ENCODE measurements around the gene COL9A2. TPM values are rescaled to one million over a fixed set of nuclear protein-coding genes. Genes with fewer than 3 reads are reported as not detected.

The COL9A2 gene
- polyA plus RNA-seq, 4 donors, result 19.2 to 39.4 (median 30.2) TPM

GRCh38 chr1:40305451-40305850 is 11.6 kb downstream of the COL9A2 start:
- DNase-seq (ENCODE audit: low read depth in 4 of 4, low spot score in 2 of 4), result no peak

- DNase-seq (ENCODE audit: low read depth in 4 of 4, low spot score in 2 of 4), result no peak
These were observed 13.3 kb downstream of the COL9A2 start for GRCh38 chr1:40303790-40304189.

- DNase-seq (ENCODE audit: low read depth in 4 of 4, low spot score in 2 of 4), result no peak
These were observed 13.9 kb downstream of the COL9A2 start for GRCh38 chr1:40303051-40303771.

- DNase-seq (ENCODE audit: low read depth in 4 of 4, low spot score in 2 of 4), result no peak
These were observed 14.6 kb downstream of the COL9A2 start for GRCh38 chr1:40302475-40302874.

GRCh38 chr1:40301541-40302299 is 15.4 kb downstream of the COL9A2 start:
- no peak for DNase-seq (ENCODE audit: low read depth in 4 of 4, low spot score in 2 of 4)

- DNase-seq (ENCODE audit: low read depth in 4 of 4, low spot score in 2 of 4), result no peak
These were observed 16.0 kb downstream of the COL9A2 start for GRCh38 chr1:40301066-40301465.

- DNase-seq (ENCODE audit: low read depth in 4 of 4, low spot score in 2 of 4), result no peak
These were observed 16.4 kb downstream of the COL9A2 start for GRCh38 chr1:40300651-40301050.

- DNase-seq (ENCODE audit: low read depth in 4 of 4, low spot score in 2 of 4), result no peak
These were observed 16.9 kb downstream of the COL9A2 start for GRCh38 chr1:40300249-40300567.

GRCh38 chr1:40299366-40300248 is 17.5 kb downstream of the COL9A2 start:
- DNase-seq (ENCODE audit: low read depth in 4 of 4, low spot score in 2 of 4), result no peak

GRCh38 chr1:40291293-40291692 is 25.8 kb downstream of the COL9A2 start:
- DNase-seq (ENCODE audit: low read depth in 4 of 4, low spot score in 2 of 4), result no peak

- DNase-seq (ENCODE audit: low read depth in 4 of 4, low spot score in 2 of 4), result no peak
These were observed 35.2 kb downstream of the COL9A2 start for GRCh38 chr1:40281853-40282252.

- DNase-seq (ENCODE audit: low read depth in 4 of 4, low spot score in 2 of 4), result no peak
These were observed 41.0 kb downstream of the COL9A2 start for GRCh38 chr1:40276122-40276521.

GRCh38 chr1:40274331-40274730 is 42.8 kb downstream of the COL9A2 start:
- no peak for DNase-seq (ENCODE audit: low read depth in 4 of 4, low spot score in 2 of 4)

GRCh38 chr1:40273547-40274166 is 43.4 kb downstream of the COL9A2 start:
- no peak for DNase-seq (ENCODE audit: low read depth in 4 of 4, low spot score in 2 of 4)

- no peak for DNase-seq (ENCODE audit: low read depth in 4 of 4, low spot score in 2 of 4)
These were observed 44.4 kb downstream of the COL9A2 start for GRCh38 chr1:40272653-40273213.

GRCh38 chr1:40270152-40270834 is 46.8 kb downstream of the COL9A2 start:
- DNase-seq (ENCODE audit: low read depth in 4 of 4, low spot score in 2 of 4), result no peak

- no peak for DNase-seq (ENCODE audit: low read depth in 4 of 4, low spot score in 2 of 4)
These were observed 48.9 kb downstream of the COL9A2 start for GRCh38 chr1:40268211-40268610.

GRCh38 chr1:40267767-40268187 is 49.3 kb downstream of the COL9A2 start:
- no peak for DNase-seq (ENCODE audit: low read depth in 4 of 4, low spot score in 2 of 4)

GRCh38 chr1:40266786-40267535 is 50.1 kb downstream of the COL9A2 start:
- no peak for DNase-seq (ENCODE audit: low read depth in 4 of 4, low spot score in 2 of 4)

All from left renal cortex interstitium (tissue), 4 donors.